Epithelial cell of esophagus (primary cell): ENCODE data around the gene TAPT1.

ENCODE experiments used
- DNase-seq: peaks from one replicate; pipeline ENCODE4 v3.0.0; 2010; ENCODE audit warnings: low read depth
- H3K4me3 ChIP-seq: 2 replicates; pipeline ENCODE4 v1.5.1; 2011; ENCODE audit warnings: mild to moderate bottlenecking, low read length, control low read depth
- TF ChIP-seq, protein P1 (sequence below): IDR thresholded peaks from 2 replicates; pipeline ENCODE4 v1.5.1; 2011; ENCODE audit warnings: low read depth, mild to moderate bottlenecking, low read length, control low read depth, inconsistent platforms; ENCODE audit not compliant: insufficient read depth; ENCODE audit errors: missing control alignments

Gene TAPT1

GRCh38 chr4:16140231-16140878 is 85.9 kb downstream of the TAPT1 start:
- no peak for DNase-seq
- TF ChIP-seq, protein P1, sequence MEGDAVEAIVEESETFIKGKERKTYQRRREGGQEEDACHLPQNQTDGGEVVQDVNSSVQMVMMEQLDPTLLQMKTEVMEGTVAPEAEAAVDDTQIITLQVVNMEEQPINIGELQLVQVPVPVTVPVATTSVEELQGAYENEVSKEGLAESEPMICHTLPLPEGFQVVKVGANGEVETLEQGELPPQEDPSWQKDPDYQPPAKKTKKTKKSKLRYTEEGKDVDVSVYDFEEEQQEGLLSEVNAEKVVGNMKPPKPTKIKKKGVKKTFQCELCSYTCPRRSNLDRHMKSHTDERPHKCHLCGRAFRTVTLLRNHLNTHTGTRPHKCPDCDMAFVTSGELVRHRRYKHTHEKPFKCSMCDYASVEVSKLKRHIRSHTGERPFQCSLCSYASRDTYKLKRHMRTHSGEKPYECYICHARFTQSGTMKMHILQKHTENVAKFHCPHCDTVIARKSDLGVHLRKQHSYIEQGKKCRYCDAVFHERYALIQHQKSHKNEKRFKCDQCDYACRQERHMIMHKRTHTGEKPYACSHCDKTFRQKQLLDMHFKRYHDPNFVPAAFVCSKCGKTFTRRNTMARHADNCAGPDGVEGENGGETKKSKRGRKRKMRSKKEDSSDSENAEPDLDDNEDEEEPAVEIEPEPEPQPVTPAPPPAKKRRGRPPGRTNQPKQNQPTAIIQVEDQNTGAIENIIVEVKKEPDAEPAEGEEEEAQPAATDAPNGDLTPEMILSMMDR = no peak

GRCh38 chr4:16139066-16139945 is 87.0 kb downstream of the TAPT1 start:
- TF ChIP-seq, protein P1 = no peak
- no peak overlapping the region for H3K4me3 ChIP-seq
- DNase-seq = no peak

More at GRCh38 chr4:16140231-16140878, 85.9 kb downstream of the TAPT1 start:
- no peak overlapping the region for H3K4me3 ChIP-seq

DNA sequence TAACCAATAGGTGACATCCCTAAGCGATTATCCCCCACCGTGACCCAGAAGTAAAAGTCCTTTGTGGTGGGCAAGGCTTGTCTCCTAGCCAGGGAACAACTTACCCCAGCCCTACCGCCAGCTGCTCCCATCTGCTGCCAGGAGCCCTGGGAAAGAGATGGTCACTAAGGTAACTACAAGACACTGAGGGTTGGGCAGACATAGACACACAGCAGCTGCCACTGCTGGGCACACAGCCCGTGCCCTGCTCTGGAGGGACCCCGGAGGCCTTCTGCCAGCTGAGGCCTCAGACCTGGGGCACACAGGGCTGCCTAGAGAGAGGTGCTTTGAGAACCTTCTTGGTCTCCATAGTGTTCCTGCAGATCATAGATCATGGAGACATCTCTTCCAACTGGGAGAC is 89.4 kb downstream of the TAPT1 start:
- no peak for DNase-seq
- TF ChIP-seq, protein P1 = no peak
- H3K4me3 ChIP-seq = no peak overlapping the region

DNA sequence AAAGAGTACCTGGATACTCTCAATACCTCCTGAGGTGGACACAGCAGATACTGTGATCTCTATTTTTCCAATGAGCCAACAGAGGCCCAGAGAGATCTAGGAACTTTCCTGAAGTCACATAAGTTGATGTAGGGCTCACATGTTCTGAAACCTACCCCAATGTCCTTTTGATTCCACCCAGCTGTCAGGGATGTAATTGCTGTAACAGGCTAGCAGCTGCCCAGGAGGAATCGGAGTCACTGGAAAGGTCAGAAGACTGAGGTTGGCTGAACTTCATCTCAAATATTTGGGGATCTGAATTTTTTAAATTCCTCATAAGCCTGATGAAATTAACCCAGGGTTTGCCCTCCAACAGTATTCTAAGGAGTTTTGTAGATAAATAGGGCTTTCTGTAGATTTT is 90.0 kb downstream of the TAPT1 start:
- TF ChIP-seq, protein P1 = no peak
- DNase-seq = no peak
- no peak overlapping the region for H3K4me3 ChIP-seq

GRCh38 chr4:16133406-16133805 is 92.9 kb downstream of the TAPT1 start:
- TF ChIP-seq, protein P1 = no peak
- H3K4me3 ChIP-seq = no peak overlapping the region
- no peak for DNase-seq

DNA sequence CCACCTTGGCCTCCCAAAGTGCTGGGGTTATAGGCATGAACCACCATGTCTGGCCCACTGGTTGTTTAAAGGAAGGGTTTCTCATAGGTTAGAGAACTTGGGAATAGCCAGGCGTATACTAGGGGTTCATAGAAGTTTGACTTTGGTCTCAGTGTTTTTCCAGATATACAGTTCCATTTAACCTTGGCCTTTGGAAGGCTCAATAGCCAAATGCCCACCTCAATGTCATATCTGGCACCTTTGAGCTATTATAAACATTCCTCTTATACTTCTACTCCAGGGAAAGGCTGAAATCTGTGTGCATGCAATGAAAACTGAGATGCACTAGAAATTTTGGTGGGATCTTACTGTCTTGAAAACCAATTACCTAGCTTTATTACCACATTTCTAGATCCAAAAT is 95.0 kb downstream of the TAPT1 start:
- no peak overlapping the region for H3K4me3 ChIP-seq
- DNase-seq = no peak
- TF ChIP-seq, protein P1 = no peak
